Smooth muscle cell (in vitro differentiated cells): ENCODE measurements around the gene ANXA9. TPM values are rescaled to one million over a fixed set of nuclear protein-coding genes. Genes with fewer than 3 reads are reported as not detected.

ENCODE experiments used
- DNase-seq: peaks from one replicate; lab custom pipeline; 2025; ENCODE audit not compliant: unreplicated experiment; lab: John Stamatoyannopoulos, UW
- H2AFZ ChIP-seq: fragments of 200-600 bp; sonication (generic); 2 replicates; pipeline ENCODE4 v1.6.0; 2016; ENCODE audit warnings: antibody characterized with exemption, low read depth, mild to moderate bottlenecking
- H3F3A ChIP-seq: fragments of 200-600 bp; sonication (generic); 2 replicates; pipeline ENCODE4 v1.6.0; 2017; ENCODE audit warnings: antibody characterized with exemption, low read depth
- H3K27ac ChIP-seq: fragments of 200-600 bp; sonication (generic); 2 replicates; pipeline ENCODE4 v1.5.1; 2016; ENCODE audit warnings: low read depth, mild to moderate bottlenecking
- H3K27me3 ChIP-seq: fragments of 200-600 bp; sonication (generic); 2 replicates; pipeline ENCODE4 v1.6.1; 2016; ENCODE audit warnings: low read depth, mild to moderate bottlenecking
- H3K36me3 ChIP-seq: fragments of 200-600 bp; sonication (generic); 2 replicates; pipeline ENCODE4 v1.5.1; 2016; ENCODE audit warnings: low read depth
- H3K4me1 ChIP-seq: fragments of 200-600 bp; sonication (generic); 2 replicates; pipeline ENCODE4 v1.5.1; 2016; ENCODE audit warnings: low read depth
- H3K4me2 ChIP-seq: fragments of 200-600 bp; sonication (generic); 2 replicates; pipeline ENCODE4 v1.6.0; 2016; ENCODE audit warnings: mild to moderate bottlenecking
- H3K4me3 ChIP-seq: fragments of 200-600 bp; sonication (generic); 2 replicates; pipeline ENCODE4 v1.5.1; 2016; ENCODE audit warnings: mild to moderate bottlenecking
- H3K79me2 ChIP-seq: fragments of 200-600 bp; sonication (generic); 2 replicates; pipeline ENCODE4 v1.6.0; 2016; ENCODE audit warnings: low read depth, mild to moderate bottlenecking
- H3K9ac ChIP-seq: fragments of 200-600 bp; sonication (generic); 2 replicates; pipeline ENCODE4 v1.6.0; 2016; ENCODE audit warnings: low read depth
- H3K9me3 ChIP-seq: fragments of 200-600 bp; sonication (generic); replicated peaks from 2 replicates; pipeline ENCODE4 v1.5.1; 2016; ENCODE audit warnings: low read depth
- H4K20me1 ChIP-seq: fragments of 200-600 bp; sonication (generic); 2 replicates; pipeline ENCODE4 v1.6.0; 2016; ENCODE audit warnings: low read depth
- CTCF ChIP-seq: fragments of 200-600 bp; sonication (generic); IDR thresholded peaks from 2 replicates; pipeline ENCODE4 v1.5.1; 2017; ENCODE audit warnings: borderline replicate concordance, mild to moderate bottlenecking, antibody characterized with exemption; ENCODE audit not compliant: insufficient read depth, poor library complexity, severe bottlenecking
- WGBS: methylation state at CpG from one replicate; pipeline ENCODE4 v1.1.7; 2016; ENCODE audit warnings: low lambda C conversion rate; 5-methylcytosine and 5-hydroxymethylcytosine counted together
- polyA plus RNA-seq: library from polyadenylated mRNA; unstranded; fragments of >200 nt; fragmentation: Nextera tagmentation; extraction: Ambion mirVana; gene quantifications from 2 replicates; pipeline ENCODE4 v1.2.1, GENCODE V29; 2016
- total RNA-seq: library from RNA; depleted of rRNA; stranded (reverse); fragments of >200 nt; gene quantifications from 2 replicates; pipeline ENCODE4 v1.2.3, GENCODE V29; 2014

Gene ANXA9
- total and polyA plus RNA-seq, 2 experiments from 2014 or later = 0.31 to 2.6 TPM

GRCh38 chr1:150994248-150994647 lies 12.2 kb downstream of the ANXA9 start:
- no peaks in the 10 kb centered on the region for H3K36me3 ChIP-seq
- DNase-seq = no peak
- H3K27me3 ChIP-seq = no peaks in the 10 kb centered on the region
- no peak for TF ChIP-seq CTCF
- no peaks in the 10 kb centered on the region for H3K9me3 ChIP-seq
- no peak overlapping the region for H3K27ac ChIP-seq
- no peak overlapping the region for H2AFZ ChIP-seq
- H3K4me1 ChIP-seq = no peaks in the 10 kb centered on the region
- no peak overlapping the region for H3K9ac ChIP-seq
- no peak overlapping the region for H3K4me3 ChIP-seq
- peaks cover 5% of the 10 kb centered on the region for H3F3A ChIP-seq
- H4K20me1 ChIP-seq = no peaks in the 10 kb centered on the region
- no peak overlapping the region for H3K4me2 ChIP-seq
- no peaks in the 10 kb centered on the region for H3K79me2 ChIP-seq
- 85% methylated on average over 3 of the region's 3 CpGs for WGBS

- H3K36me3 ChIP-seq = no peaks in the 10 kb centered on the region
- H3F3A ChIP-seq = peaks cover 11% of the 10 kb centered on the region
- no peaks in the 10 kb centered on the region for H3K79me2 ChIP-seq
- no peaks in the 10 kb centered on the region for H3K9me3 ChIP-seq
- H3K9ac ChIP-seq = no peak overlapping the region
- H3K4me3 ChIP-seq = no peak overlapping the region
- H3K27me3 ChIP-seq = no peaks in the 10 kb centered on the region
- H3K4me1 ChIP-seq = peaks cover 3% of the 10 kb centered on the region
- no peaks in the 10 kb centered on the region for H4K20me1 ChIP-seq
- peak overlapping the region; percentile 12 for H3K4me2 ChIP-seq
- no peak for TF ChIP-seq CTCF
- H3K27ac ChIP-seq = no peak overlapping the region
- WGBS = 59% methylated on average over 4 of the region's 4 CpGs
- H2AFZ ChIP-seq = no peak overlapping the region
- DNase-seq = no peak
These were observed 13.4 kb downstream of the ANXA9 start for GRCh38 chr1:150995460-150995859.

GRCh38 chr1:150995896-150996295 lies 13.8 kb downstream of the ANXA9 start:
- Histone ChIP-seq H3K36me3 (no peaks in the 10 kb centered on the region), H3K9me3 (no peaks in the 10 kb centered on the region), H3K79me2 (no peaks in the 10 kb centered on the region), H3K4me1 (peaks cover 3% of the 10 kb centered on the region), H3F3A (peaks cover 11% of the 10 kb centered on the region), H2AFZ (no peak overlapping the region), H3K9ac (no peak overlapping the region), H3K4me3 (no peak overlapping the region), H4K20me1 (no peaks in the 10 kb centered on the region), H3K27me3 (no peaks in the 10 kb centered on the region), H3K27ac (no peak overlapping the region), H3K4me2 (peak overlapping the region; percentile 12)
- peak; percentile 86 for TF ChIP-seq CTCF
- 21% methylated on average over 9 of the region's 9 CpGs for WGBS
- peak; percentile 9 for DNase-seq

- no peaks in the 10 kb centered on the region for H3K9me3 ChIP-seq
- H2AFZ ChIP-seq = no peak overlapping the region
- H3F3A ChIP-seq = peaks cover 11% of the 10 kb centered on the region
- H4K20me1 ChIP-seq = no peaks in the 10 kb centered on the region
- peaks cover 3% of the 10 kb centered on the region for H3K4me1 ChIP-seq
- DNase-seq = no peak
- H3K9ac ChIP-seq = no peak overlapping the region
- TF ChIP-seq CTCF = no peak
- no peaks in the 10 kb centered on the region for H3K79me2 ChIP-seq
- no peaks in the 10 kb centered on the region for H3K27me3 ChIP-seq
- no peaks in the 10 kb centered on the region for H3K36me3 ChIP-seq
- H3K4me2 ChIP-seq = no peak overlapping the region
- H3K27ac ChIP-seq = no peak overlapping the region
- H3K4me3 ChIP-seq = no peak overlapping the region
- WGBS = 91% methylated on average over 20 of the region's 20 CpGs
These were observed 15.2 kb downstream of the ANXA9 start for GRCh38 chr1:150997126-150997872.
